ENCODE data around the gene NFKBIZ. TPM values are rescaled to one million over a fixed set of nuclear protein-coding genes. Genes with fewer than 3 reads are reported as not detected.
A peak's percentile ranks its signal among the peaks of the same experiment; 100 is the strongest.

NFKBIZ gene
- total and polyA plus RNA-seq, 4 donors = 27.6 to 94.8 (median 81.3) TPM

- TF ChIP-seq, protein P1, sequence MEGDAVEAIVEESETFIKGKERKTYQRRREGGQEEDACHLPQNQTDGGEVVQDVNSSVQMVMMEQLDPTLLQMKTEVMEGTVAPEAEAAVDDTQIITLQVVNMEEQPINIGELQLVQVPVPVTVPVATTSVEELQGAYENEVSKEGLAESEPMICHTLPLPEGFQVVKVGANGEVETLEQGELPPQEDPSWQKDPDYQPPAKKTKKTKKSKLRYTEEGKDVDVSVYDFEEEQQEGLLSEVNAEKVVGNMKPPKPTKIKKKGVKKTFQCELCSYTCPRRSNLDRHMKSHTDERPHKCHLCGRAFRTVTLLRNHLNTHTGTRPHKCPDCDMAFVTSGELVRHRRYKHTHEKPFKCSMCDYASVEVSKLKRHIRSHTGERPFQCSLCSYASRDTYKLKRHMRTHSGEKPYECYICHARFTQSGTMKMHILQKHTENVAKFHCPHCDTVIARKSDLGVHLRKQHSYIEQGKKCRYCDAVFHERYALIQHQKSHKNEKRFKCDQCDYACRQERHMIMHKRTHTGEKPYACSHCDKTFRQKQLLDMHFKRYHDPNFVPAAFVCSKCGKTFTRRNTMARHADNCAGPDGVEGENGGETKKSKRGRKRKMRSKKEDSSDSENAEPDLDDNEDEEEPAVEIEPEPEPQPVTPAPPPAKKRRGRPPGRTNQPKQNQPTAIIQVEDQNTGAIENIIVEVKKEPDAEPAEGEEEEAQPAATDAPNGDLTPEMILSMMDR (IDR thresholded peaks at IDR 0.05; ENCODE audit: control extremely low read depth, extremely low read depth) = no peak
- DNase-seq = no peak
- Histone ChIP-seq H3K27ac (ENCODE audit: low read depth in 1 of 2, low read length in 1 of 2) (no peak overlapping the region), H3K27me3 (ENCODE audit: control insufficient read depth in 3 of 3, insufficient read depth in 3 of 3, low read length in 2 of 3) (no peaks in the 10 kb centered on the region), H3K9me3 (ENCODE audit: control insufficient read depth in 4 of 4, insufficient read depth in 3 of 4, low read length in 3 of 4) (peaks cover 0 to 4% (median 0%) of the 10 kb centered on the region in 4 donors), H3K4me3 (no peak overlapping the region), H3K4me1 (ENCODE audit: control insufficient read depth in 5 of 5, insufficient read depth in 5 of 5, low read length in 5 of 5) (peaks cover 0 to 5% (median 0%) of the 10 kb centered on the region in 5 donors), H3K36me3 (ENCODE audit: control insufficient read depth in 4 of 4, insufficient read depth in 4 of 4, low read length in 4 of 4) (no peaks in the 10 kb centered on the region), H3K9ac (ENCODE audit: insufficient read depth in 1 of 2, low read length in 2 of 2) (no peak overlapping the region)
- WGBS, 2 donors = 85 to 91% methylated on average over 2 of the region's 2 CpGs
- ATAC-seq (ENCODE audit: insufficient read depth, low FRiP score) = no peak
Observed at GRCh38 chr3:101898039-101898438, 48.7 kb downstream of the NFKBIZ start.

DNA sequence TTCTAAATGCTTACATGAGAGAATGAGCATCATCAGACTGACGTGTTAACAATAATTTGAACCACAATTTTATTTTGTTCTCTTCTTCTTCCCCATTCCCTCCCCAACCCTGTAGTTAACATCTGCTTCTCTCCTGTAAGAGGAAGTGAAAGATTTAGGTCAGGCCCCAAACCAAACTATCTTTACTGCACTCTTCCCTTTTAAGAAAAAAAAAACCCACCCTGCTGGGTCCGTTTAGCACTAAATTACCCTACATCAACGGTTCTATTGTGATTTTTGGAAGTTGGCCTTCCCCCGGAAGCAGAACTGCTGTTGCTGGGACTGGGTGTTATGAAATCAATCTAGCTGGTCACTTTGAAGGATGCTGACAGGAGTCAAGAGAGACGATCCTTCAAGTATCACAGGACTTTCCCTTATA is 49.4 kb downstream of the NFKBIZ start:
- peaks cover 0 to 4% (median 0%) of the 10 kb centered on the region in 4 donors for H3K9me3 ChIP-seq (ENCODE audit: control insufficient read depth in 4 of 4, insufficient read depth in 3 of 4, low read length in 3 of 4)
- TF ChIP-seq, protein P1 (IDR thresholded peaks at IDR 0.05; ENCODE audit: control extremely low read depth, extremely low read depth) = no peak
- peaks cover 0 to 5% (median 0%) of the 10 kb centered on the region in 5 donors for H3K4me1 ChIP-seq (ENCODE audit: control insufficient read depth in 5 of 5, insufficient read depth in 5 of 5, low read length in 5 of 5)
- no peak overlapping the region for H3K9ac ChIP-seq (ENCODE audit: insufficient read depth in 1 of 2, low read length in 2 of 2)
- ATAC-seq (ENCODE audit: insufficient read depth, low FRiP score) = no peak
- H3K27ac ChIP-seq (ENCODE audit: low read depth in 1 of 2, low read length in 1 of 2) = no peak overlapping the region
- H3K27me3 ChIP-seq (ENCODE audit: control insufficient read depth in 3 of 3, insufficient read depth in 3 of 3, low read length in 2 of 3) = no peaks in the 10 kb centered on the region
- peak in 1 of 3 donors; percentile 10 for DNase-seq
- whole genome bisulfite sequencing, 2 donors = 20 to 48% methylated on average over 5 of the region's 5 CpGs
- H3K36me3 ChIP-seq (ENCODE audit: control insufficient read depth in 4 of 4, insufficient read depth in 4 of 4, low read length in 4 of 4) = no peaks in the 10 kb centered on the region
- no peak overlapping the region for H3K4me3 ChIP-seq

- Histone ChIP-seq H3K36me3 (ENCODE audit: control insufficient read depth in 4 of 4, insufficient read depth in 4 of 4, low read length in 4 of 4) (no peaks in the 10 kb centered on the region), H3K4me3 (no peak overlapping the region), H3K27me3 (ENCODE audit: control insufficient read depth in 3 of 3, insufficient read depth in 3 of 3, low read length in 2 of 3) (no peaks in the 10 kb centered on the region), H3K27ac (ENCODE audit: low read depth in 1 of 2, low read length in 1 of 2) (no peak overlapping the region), H3K9me3 (ENCODE audit: control insufficient read depth in 4 of 4, insufficient read depth in 3 of 4, low read length in 3 of 4) (no peaks in the 10 kb centered on the region), H3K9ac (ENCODE audit: insufficient read depth in 1 of 2, low read length in 2 of 2) (no peak overlapping the region), H3K4me1 (ENCODE audit: control insufficient read depth in 5 of 5, insufficient read depth in 5 of 5, low read length in 5 of 5) (peaks cover 0 to 5% (median 0%) of the 10 kb centered on the region in 5 donors)
- no peak for DNase-seq
- TF ChIP-seq, protein P1 (IDR thresholded peaks at IDR 0.05; ENCODE audit: control extremely low read depth, extremely low read depth) = no peak
- WGBS, 2 donors = 87 to 93% methylated on average over 1 of the region's 1 CpG
- ATAC-seq (ENCODE audit: insufficient read depth, low FRiP score) = no peak
Observed at GRCh38 chr3:101900316-101900715, 51.0 kb downstream of the NFKBIZ start.

- H3K4me1 ChIP-seq (ENCODE audit: control insufficient read depth in 5 of 5, insufficient read depth in 5 of 5, low read length in 5 of 5) = peaks cover 0 to 5% (median 0%) of the 10 kb centered on the region in 5 donors
- ATAC-seq (ENCODE audit: insufficient read depth, low FRiP score) (no peak), DNase-seq (peak in 2 of 3 donors; percentile 8 to 12)
- H3K27ac ChIP-seq (ENCODE audit: low read depth in 1 of 2, low read length in 1 of 2) = no peak overlapping the region
- H3K27me3 ChIP-seq (ENCODE audit: control insufficient read depth in 3 of 3, insufficient read depth in 3 of 3, low read length in 2 of 3) = no peaks in the 10 kb centered on the region
- H3K36me3 ChIP-seq (ENCODE audit: control insufficient read depth in 4 of 4, insufficient read depth in 4 of 4, low read length in 4 of 4) = no peaks in the 10 kb centered on the region
- no peaks in the 10 kb centered on the region for H3K9me3 ChIP-seq (ENCODE audit: control insufficient read depth in 4 of 4, insufficient read depth in 3 of 4, low read length in 3 of 4)
- 65 to 81% methylated on average over 2 of the region's 2 CpGs for WGBS, 2 donors
- TF ChIP-seq, protein P1 (IDR thresholded peaks at IDR 0.05; ENCODE audit: control extremely low read depth, extremely low read depth) = no peak
- no peak overlapping the region for H3K4me3 ChIP-seq
- H3K9ac ChIP-seq (ENCODE audit: insufficient read depth in 1 of 2, low read length in 2 of 2) = no peak overlapping the region
Observed at GRCh38 chr3:101900736-101901135, 51.4 kb downstream of the NFKBIZ start.

All from lung (tissue), 12 donors.